Epithelial cell of esophagus (primary cell): ENCODE results near the gene CFAP97D1.

Source experiments
- DNase-seq: peaks from one replicate; pipeline ENCODE4 v3.0.0; 2010; ENCODE audit warnings: low read depth
- H3K4me3 ChIP-seq: 2 replicates; pipeline ENCODE4 v1.5.1; 2011; ENCODE audit warnings: mild to moderate bottlenecking, low read length, control low read depth
- CTCF ChIP-seq: IDR thresholded peaks from 2 replicates; pipeline ENCODE4 v1.5.1; 2011; ENCODE audit warnings: low read depth, mild to moderate bottlenecking, low read length, control low read depth, inconsistent platforms; ENCODE audit not compliant: insufficient read depth; ENCODE audit errors: missing control alignments

The CFAP97D1 gene

GRCh38 chr17:43770957-43771356, 9.3 kb upstream of the CFAP97D1 start:
- no peak for TF ChIP-seq CTCF
- no peak for DNase-seq
- H3K4me3 ChIP-seq: no peak overlapping the region

GRCh38 chr17:43771463-43771862, 8.8 kb upstream of the CFAP97D1 start:
- no peak for DNase-seq
- no peak for TF ChIP-seq CTCF
- no peak overlapping the region for H3K4me3 ChIP-seq

- DNase-seq: no peak
- no peak overlapping the region for H3K4me3 ChIP-seq
Observed at GRCh38 chr17:43772877-43773648, 7.2 kb upstream of the CFAP97D1 start.

GRCh38 chr17:43774304-43775250, 5.7 kb upstream of the CFAP97D1 start:
- no peak overlapping the region for H3K4me3 ChIP-seq
- TF ChIP-seq CTCF: no peak
- no peak for DNase-seq

More at GRCh38 chr17:43772877-43773648, 7.2 kb upstream of the CFAP97D1 start:
- no peak for TF ChIP-seq CTCF

GRCh38 chr17:43778337-43779144, 1.7 kb upstream of the CFAP97D1 start, which contains the start of gene DUSP3:
TSS of gene DUSP3 (minus strand) at chr17:43778977. CDS start at chr17:43778924, 53 bp downstream.
- peak; percentile 88 for DNase-seq
- peak within 1 kb of the TSS; percentile 72 for H3K4me3 ChIP-seq
- TF ChIP-seq CTCF: no peak

GRCh38 chr17:43779145-43780125, 800 bp upstream of the CFAP97D1 start:
- peak overlapping the region; percentile 72 for H3K4me3 ChIP-seq
- no peak for DNase-seq
- TF ChIP-seq CTCF: no peak
